NCI-H2029 treated with DMSO at 0.1 percent for 48 hours (cell line): ENCODE results near the gene GJA8.
A peak's percentile ranks its signal among the peaks of the same experiment; 100 is the strongest.
"Not testable (repeated sequence)": the region's sequence is repeated elsewhere in the genome, so short reads cannot be mapped to it uniquely, and the experiment has no call there.

ENCODE experiments used
- DNase-seq: peaks from one replicate; lab custom pipeline; 2025; lab: John Stamatoyannopoulos, UW

Gene GJA8

DNA sequence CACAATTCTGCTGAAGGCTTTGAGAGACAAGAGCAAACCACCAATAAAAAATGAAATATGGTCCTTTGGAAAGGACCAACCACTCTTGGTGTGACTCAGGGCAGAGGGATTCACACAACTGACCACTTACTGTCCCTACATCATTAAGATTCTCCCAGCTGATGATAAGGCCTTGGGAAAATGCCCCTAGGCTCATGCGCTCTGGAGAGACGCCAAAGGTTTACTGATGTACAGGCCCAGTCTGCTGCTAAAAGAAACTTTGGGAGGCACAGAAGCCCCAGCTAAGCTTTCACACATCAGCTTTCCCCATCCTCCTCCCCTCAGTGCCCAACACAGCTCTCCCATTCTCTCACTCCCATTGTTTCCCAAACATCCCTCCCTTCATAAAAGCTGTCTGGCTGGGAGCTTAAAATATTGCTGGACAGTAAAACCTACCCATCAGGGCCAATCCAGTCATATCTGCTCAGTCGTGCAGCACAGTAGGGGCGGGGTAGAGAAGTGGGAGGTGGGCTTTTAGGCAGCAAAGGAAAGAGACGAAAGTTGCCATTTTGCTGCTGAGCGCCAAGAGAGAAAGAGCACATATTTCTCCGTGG lies at the start of gene GJA8:
GJA8 (plus strand) TSS at position 543 of the 593 bp plus-strand sequence. CDS start 5,161 bp downstream, outside the sequence.
- DNase-seq: no peak

DNA sequence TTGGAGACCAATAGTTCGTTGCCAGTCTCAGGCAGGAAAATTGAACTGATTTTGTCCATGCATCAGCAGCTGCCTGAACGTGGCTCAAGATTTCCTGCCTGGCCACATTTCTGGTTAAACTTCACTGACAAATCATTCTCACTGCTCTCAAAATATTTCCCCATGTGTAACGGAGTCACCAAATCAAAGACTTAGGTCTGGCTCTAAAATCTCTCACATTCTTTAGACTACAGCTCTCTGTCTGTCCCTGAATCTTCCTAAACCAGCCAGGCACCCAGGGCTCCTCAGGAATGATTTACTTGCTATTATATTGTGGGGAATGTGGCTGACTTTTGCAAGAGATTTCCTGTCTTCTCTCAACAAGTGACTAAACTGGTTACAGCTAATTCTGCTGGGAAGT lies 49.2 kb upstream of the GJA8 start:
- no peak for DNase-seq

DNA sequence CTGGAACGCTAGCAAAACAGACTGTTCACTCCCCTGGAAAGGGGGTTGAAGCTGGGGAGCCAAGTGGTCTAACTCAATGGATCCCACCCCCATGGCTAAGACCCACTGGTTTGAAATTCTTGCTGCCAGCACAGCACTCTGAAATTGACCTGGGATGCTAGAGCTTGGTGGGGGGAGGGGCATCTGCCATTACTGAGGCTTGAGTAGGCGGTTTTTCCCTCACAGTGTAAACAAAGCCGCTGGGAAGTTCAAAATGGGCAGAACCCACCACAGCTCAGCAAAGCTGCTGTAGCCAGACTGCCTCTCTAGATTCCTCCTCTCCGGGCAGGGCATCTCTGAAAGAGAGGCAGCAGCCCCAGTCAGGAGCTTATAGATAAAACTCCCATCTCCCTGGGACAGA lies 47.6 kb upstream of the GJA8 start:
- DNase-seq: not testable (repeated sequence)

DNA sequence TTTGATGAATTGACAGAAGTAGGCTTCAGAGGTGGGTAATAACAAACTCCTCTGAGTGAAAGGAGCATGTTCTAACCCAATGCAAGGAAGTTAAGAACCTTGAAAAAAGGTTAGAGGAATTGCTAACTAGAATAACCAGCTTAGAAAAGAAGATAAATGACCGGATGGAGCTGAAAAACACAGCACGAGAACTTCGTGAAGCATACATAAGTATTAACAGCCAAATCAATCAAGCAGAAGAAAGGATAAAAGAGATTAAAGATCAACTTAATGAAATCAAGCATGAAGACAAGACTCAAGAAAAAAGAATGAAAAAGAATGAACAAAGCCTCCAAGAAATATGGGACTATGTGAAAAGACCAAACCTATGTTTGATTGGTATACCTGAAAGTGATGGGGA lies 46.6 kb upstream of the GJA8 start:
- DNase-seq: not testable (repeated sequence)

DNA sequence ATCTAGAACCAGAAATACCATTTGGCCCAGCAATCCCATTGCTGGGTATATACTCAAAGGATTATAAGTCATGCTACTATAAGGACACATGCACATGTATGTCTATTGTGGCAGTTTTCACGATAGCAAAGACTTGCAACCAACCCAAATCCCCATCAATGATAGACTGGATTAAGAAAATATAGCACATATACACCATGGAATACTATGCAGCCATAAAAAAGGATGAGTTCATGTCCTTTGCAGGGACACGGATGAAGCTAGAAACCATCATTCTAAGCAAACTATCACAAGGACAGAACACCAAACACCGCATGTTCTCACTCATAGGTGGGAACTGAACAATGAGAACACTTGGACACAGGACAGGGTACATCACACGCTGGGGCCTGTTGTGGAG lies 35.4 kb upstream of the GJA8 start:
- not testable (repeated sequence) for DNase-seq

DNA sequence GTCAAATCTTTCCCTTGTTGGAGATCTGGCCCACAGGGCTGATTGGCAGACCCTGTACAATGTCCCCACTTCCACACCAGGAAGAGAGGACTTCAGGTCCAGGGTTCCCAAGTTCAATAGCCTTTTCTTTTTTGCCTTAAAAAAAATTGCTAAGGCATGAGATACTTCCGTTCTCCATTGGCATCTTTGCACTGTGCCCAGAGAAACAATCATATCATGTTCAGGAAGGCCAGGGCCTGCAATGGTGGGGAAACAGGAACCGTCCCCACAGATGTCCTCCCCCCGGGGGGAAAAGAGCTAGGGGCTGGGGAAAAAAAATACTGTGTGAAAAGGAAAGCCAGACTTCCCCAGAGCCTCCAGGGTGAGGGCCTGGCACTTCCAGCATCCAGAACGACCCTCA lies 24.6 kb upstream of the GJA8 start:
- DNase-seq: no peak

DNA sequence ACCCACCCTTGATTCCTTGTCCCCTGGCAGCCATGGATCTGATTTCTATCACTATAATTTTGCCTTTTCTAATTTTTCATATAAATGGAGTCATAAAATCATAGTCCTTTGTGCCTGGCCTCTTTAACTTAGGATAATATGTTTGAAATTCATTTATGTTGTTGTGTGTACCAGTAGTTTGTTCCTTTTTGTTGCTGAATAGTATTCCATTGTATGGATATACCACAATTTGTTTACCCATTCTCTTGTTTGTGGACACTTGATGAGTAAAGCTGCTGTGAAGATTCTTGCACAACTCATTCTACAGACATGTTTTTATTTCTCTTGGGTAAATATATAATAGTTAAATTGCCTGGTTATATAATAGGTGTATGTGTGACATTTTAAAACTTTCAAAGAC lies 22.7 kb upstream of the GJA8 start:
- no peak for DNase-seq

DNA sequence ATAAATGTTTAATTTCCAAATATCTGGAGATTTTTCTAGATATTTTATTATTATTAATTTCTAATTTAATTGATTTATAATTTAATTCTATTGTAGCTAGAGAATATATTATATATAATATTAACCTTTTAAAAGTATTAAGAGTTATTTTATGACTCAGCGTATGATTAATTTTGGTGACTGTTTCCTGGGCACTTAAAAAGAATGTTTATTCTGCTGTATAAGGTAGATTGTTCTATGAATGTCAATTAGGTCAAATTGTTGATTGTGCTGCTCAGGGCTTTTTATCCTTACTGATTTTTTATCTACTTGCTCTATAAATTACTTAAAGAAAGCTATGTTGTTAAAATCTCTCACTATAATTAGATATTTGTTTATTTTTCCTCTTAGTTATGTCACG lies 20.1 kb upstream of the GJA8 start:
- no peak for DNase-seq

DNA sequence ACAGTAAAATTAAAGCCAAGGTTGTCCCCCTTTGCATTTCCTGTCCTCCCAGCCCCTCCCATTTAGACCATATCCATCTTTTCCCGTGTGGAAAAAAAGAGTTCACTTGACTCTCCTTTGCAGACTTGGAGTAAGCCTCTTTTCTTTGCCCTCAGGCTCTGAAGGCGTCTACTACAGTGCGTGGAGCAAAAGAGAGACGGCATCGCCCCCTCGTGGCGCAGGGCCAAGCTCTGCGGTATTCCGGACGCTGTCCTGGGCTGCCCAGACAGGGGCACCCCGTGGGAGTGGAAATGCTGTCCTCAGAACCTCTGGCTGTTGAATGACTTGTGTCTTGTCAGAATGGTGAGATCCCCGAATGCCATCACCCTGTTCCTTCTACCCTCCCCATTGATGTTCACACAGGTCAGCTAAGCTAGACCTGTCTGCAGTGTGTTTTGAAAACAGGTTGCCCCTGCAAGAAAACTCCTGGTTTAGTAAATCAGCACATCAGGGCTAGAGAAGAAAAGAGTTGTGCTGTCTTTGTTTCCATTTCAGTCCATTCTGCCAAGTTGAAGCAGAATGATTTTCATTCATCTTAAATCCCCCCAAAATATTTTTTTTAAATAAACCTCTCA lies 12.3 kb upstream of the GJA8 start:
- DNase-seq: no peak

DNA sequence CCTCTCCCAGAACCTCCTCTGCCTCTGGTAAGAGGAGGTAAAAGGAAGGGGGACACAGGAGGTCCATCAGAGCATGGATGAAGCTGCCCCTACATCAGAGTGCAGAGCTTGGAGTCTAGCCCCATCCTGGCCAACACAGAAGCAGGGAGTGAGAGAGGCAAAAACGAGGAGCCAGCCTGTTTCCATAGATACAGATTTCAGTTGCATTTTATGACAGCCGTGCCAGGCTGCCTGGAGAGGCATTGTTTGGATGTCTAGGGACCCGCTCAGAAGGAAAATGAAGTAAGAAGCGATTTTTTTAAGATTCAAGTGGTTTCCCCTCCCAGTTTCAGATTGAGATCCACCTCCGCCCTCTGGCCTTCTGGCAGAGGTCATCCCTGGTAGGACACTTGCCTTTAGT lies 11.5 kb upstream of the GJA8 start:
- no peak for DNase-seq

DNA sequence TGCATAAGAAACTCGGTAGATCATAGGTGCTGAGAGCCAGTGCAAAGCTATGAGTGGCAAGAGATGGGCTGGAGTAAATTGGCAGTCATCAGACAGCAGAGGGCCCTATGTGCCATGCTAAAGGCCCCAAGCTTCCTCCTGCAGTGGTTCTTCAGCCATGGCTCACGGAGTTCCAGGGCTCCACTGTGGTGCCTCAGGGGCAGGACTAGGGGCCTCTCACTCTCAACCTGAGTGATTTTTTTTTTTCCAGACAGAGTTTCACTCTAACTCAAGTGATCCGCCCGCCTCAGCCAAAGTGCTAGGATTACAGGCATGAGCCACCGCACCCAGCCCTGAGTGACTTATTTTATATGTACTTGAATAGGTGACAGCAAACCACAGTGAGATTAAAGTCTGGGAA lies 10.4 kb upstream of the GJA8 start:
- no peak for DNase-seq

DNA sequence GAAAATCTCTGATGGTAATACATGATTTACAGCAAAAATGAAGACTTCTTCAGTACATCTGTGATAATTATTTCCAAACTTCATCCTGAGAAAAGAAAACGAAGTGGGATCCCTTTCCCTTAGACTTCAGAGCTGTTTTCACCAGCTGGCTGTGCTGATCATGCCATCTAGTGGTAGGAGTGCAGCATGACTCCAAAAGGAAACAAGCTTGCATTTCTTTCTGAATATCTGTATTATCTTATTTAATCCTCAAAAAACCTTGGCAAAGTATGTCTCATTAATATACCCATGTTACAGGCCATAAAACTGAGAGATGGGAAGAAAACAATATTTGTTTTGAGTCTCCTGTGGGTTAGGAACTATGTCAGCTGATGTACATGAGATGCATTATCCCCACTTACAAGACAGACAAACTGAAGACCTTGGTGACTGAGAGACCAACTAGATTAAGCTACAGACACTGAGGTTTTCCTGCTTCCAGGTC lies 9.8 kb upstream of the GJA8 start:
- DNase-seq: peak; percentile 40

DNA sequence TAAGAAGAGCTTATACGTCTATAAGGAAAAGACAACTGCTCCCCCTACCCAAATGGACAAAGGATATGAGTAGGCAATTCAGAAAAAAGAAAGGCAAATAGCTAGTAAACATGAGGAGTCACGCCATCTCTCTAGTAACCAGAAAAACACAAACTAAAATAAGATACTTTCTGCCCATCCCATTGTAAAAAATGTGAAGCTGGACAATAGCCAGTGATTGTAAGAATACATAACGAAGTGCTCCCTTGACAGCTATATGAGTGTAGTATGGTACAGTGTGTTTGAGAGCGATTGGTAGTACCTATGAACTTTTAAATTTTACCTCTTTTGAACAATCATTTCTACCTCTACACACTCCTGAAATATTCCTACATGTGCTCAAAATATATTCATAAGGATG lies 7.5 kb upstream of the GJA8 start:
- no peak for DNase-seq

DNA sequence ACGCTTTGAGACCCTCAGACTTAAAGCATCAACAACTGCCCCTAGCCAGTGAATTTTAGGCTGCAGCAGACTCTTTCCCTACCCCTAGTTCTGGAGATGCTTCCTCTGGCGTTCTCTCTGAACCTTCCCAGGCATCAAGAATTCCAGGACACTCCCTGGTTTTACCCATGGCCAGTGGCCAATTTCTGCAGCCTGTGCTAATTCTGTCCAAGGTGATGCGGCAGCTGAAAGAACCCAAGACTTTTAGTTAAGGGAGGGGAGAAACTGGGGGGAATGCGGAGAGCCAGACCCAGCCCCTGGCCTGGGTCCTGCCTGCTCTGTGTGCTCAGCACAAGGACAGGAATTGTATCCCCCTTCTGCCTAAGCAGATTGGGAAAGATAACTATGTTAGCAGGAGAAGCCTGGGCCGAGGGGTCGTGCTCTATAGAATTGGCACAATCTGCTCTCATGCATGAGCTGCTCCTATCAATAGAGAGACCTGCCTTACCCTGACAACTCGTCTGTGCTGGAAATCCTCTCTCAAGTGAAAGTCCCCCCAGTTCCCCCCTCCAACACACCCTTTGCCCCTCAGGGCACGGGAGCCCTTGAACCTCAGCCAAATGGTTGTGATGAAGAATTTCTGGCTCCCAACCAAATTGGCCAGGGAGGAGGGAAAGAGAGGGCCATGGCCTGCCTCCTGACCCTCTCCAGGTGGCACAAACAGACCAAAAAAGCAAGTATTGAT lies 5.4 kb upstream of the GJA8 start:
- no peak for DNase-seq

DNA sequence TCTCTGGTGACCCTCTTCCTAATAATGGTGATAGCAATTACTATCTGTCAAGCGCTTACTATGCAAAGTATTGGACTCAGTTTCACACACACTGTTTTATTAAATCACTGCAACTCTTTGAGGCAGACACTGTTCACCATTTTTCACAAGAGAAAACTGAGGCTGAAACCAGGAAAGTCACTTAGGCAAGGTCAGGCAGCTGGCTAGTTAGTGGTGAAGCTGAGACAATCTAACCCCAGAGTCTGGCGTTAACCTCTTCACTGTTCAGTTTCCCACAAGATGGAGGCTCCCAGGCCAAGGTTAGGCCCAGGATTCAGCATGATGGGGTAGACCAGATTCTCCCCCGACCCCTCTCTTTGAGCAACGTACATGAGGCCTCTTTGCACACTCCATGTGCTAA lies 4.8 kb upstream of the GJA8 start:
- DNase-seq: no peak

DNA sequence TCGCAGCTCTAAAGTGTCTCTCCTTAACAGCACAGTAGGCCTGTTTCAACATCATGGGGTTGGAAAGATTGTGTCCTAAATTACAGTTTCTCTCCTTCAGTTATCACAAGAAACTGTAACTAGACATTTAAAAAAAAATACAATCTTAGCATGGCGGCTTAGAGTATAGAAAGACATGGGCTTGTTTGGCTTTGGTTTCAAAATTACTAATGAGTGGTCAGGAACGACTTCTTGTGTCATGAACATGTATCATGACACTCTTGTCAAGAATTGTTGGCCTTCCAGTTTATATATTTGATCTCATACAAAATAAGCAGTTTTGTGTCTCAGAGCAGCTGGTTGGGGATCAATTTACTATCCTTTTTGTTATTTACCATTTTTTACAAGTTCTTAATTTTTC lies 2.1 kb downstream of the GJA8 start:
- no peak for DNase-seq

DNA sequence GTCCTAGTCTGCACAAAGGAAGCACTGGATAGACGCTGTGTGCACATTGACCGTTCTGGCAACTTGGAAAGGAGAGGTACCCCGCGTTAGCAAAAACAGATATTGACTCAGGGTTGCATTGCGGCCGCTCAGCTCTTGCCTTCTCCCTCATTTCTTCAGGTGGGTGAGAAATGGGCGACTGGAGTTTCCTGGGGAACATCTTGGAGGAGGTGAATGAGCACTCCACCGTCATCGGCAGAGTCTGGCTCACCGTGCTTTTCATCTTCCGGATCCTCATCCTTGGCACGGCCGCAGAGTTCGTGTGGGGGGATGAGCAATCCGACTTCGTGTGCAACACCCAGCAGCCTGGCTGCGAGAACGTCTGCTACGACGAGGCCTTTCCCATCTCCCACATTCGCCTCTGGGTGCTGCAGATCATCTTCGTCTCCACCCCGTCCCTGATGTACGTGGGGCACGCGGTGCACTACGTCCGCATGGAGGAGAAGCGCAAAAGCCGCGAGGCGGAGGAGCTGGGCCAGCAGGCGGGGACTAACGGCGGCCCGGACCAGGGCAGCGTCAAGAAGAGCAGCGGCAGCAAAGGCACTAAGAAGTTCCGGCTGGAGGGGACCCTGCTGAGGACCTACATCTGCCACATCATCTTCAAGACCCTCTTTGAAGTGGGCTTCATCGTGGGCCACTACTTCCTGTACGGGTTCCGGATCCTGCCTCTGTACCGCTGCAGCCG lies 5.4 kb downstream of the GJA8 start:
- no peak for DNase-seq

DNA sequence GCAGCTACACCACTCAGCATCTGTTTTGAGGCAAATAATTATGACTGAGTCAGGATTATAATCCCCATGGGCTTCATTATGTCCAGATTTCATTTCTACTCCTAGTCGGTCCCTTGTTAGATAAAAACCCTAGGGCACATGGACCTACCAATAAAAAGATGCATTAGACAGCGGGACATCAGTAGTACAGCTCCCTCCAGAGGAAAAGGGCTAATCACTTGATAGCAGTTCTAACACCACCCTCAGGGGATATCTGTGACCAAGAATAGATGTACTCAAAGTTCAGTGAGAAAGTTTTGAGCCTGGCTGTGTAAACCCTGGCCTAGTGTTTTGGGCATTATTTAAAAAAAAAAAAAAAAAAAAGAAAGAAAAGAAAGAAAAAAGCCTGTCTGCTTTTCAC lies 10.0 kb downstream of the GJA8 start:
- no peak for DNase-seq

DNA sequence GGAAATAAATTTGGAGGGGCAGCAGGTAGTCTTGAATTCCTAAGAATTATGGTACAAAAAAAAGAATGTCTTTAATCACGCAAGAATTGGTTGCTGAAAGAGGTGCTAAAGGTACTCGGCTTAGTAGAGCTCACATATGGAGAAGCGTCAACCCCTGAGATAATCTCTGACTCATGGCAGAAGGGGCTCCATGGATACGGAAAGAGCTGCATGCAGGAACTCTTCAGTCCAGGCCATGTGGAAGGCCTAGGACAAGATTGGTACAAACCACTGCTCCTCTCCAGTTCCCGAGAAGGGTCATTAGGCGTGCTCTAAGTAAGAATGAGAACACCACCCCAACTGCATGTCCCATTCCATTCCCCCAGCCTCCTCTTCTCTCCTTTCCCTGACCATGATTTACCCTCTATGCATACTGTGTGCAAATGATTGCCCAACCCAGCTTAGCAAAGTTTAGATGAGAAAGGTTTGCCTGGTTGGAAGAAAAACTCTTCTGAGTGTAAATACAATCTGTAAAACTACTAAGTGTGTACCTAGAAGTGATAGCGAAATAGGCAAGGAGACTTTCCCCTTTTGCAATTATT lies 10.9 kb downstream of the GJA8 start:
- no peak for DNase-seq

DNA sequence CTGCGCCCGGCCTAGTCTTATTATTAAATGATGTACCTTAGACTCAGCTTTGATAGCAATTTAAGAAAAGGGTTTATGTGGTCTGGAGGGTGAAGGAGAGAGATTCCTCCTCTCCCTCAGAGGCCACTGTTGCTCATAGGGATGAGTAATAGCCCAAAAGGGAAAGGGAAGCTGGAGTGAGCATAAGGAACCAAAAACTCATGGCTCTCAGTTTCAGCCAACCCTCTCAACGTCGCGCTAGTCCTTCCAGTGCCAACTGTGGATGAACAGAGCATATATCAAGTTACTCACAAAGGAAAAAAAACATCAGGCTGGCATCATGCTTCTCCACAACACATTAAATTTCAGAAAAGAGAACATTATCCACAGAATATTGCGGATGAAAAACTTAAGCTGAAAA lies 17.3 kb downstream of the GJA8 start:
- DNase-seq: no peak

DNA sequence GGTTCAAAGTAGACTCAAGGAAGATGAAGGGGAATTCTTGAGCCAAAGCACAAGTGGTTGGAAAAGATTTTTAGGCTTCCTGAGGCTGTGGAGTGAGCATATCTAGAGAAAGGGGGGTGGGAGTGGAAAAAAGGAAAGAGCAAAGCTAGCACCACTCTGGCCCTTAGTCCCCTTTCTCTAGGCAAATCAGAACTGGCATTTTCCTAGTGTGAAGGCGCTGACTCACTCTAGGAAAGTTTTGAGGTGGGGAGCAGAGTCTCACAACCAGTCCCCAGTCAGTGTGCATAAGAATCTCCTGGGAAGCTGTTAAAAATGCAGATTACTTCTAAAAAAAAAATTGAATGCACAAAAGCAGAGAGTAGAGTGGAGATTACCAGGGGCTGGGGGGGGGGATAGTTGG lies 22.2 kb downstream of the GJA8 start:
- no peak for DNase-seq

DNA sequence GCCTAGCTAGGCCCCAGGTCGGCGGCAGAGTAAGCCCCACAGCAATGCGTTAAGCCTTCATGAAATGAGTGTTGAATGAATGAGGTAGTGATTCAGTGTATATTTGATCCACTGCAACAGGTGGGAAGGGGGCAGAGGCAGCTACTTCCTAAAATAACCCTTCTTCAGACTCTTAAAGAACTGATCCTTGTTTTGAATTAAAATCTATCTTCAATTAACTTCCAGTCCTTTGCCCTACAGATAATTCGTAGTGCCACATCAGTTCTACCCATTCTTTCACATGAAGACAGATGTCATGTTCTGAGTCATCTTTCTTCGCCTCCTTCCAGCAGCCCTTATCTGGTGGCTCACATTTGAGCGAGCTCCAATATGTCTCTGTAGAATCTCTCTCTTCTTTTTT lies 24.6 kb downstream of the GJA8 start:
- not testable (repeated sequence) for DNase-seq
